Measurements from ENCODE around the gene SREK1.
A peak's percentile ranks its signal among the peaks of the same experiment; 100 is the strongest.
"Not testable (repeated sequence)": the region's sequence is repeated elsewhere in the genome, so short reads cannot be mapped to it uniquely, and the experiment has no call there.

Gene SREK1

GRCh38 chr5:66207800-66208561 lies 63.9 kb downstream of the SREK1 start:
- intact Hi-C loops (cut with DNase I): no loop called here
- DNase-seq: no peak

- intact Hi-C loops (cut with DNase I): no loop called here
- DNase-seq: no peak
These were observed 65.2 kb downstream of the SREK1 start for GRCh38 chr5:66209350-66209749.

GRCh38 chr5:66209794-66210193 lies 65.7 kb downstream of the SREK1 start:
- intact Hi-C loops (cut with DNase I): no loop called here
- no peak for DNase-seq

DNA sequence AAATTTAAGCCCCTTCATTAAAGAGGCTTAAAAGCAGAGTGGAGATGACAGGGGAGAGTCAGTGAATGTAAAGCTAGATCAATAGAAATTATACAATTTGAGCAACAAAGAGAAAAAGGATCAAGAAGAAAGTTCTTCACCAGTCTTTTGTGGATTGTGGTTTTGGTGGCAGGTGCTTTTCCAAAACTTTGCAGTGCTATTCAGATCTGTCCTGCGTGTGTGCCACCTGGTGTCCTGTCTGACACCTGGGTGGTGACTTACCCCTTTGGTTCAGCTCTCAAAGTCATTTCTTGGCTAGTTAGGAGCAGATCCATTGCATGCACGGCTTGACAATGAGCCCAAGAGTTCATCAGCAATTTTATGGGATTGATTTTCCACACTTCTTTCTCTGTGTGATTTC lies 69.4 kb downstream of the SREK1 start:
- intact Hi-C loops (cut with DNase I): no loop called here
- DNase-seq: no peak

DNA sequence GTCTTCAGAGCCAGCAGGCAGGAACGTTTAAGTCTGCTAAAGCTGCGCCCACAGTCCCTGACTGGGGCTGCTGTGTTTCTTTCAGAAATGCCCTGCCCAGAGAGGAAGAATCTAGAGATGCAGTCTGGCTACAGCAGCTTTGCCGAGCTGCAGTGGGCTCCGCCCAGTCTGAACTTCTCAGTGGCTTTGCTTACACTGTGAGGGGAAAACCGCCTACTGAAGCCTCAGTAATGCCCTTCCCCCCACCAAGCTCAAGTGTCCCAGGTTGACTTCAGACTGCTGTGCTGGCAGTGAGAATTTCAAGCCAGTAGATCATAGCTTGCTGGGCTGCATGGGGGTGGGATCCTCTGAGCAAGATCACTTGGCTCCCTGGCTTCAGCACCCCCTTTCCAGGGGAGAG lies 78.4 kb downstream of the SREK1 start:
- DNase-seq: no peak
- intact Hi-C loops (cut with DNase I): loop anchor here (2.0 kb wide), 1 partner anchor 48 kb away; no protein-coding TSS in a partner anchor

GRCh38 chr5:66222896-66223295 lies 78.8 kb downstream of the SREK1 start:
- DNase-seq: not testable (repeated sequence)
- intact Hi-C loops (cut with DNase I): loop anchor here (2.0 kb wide), 1 partner anchor 48 kb away; no protein-coding TSS in a partner anchor

- intact Hi-C loops (cut with DNase I): loop anchor here (2.0 kb wide), 1 partner anchor 49 kb away; no protein-coding TSS in a partner anchor
- peak in 5 of 10 donors; percentile 16 to 88 (median 62) for DNase-seq
These were observed 79.5 kb downstream of the SREK1 start for GRCh38 chr5:66223637-66224036.

GRCh38 chr5:66224274-66224673 lies 80.2 kb downstream of the SREK1 start:
- DNase-seq: no peak
- intact Hi-C loops (cut with DNase I): no loop called here

DNA sequence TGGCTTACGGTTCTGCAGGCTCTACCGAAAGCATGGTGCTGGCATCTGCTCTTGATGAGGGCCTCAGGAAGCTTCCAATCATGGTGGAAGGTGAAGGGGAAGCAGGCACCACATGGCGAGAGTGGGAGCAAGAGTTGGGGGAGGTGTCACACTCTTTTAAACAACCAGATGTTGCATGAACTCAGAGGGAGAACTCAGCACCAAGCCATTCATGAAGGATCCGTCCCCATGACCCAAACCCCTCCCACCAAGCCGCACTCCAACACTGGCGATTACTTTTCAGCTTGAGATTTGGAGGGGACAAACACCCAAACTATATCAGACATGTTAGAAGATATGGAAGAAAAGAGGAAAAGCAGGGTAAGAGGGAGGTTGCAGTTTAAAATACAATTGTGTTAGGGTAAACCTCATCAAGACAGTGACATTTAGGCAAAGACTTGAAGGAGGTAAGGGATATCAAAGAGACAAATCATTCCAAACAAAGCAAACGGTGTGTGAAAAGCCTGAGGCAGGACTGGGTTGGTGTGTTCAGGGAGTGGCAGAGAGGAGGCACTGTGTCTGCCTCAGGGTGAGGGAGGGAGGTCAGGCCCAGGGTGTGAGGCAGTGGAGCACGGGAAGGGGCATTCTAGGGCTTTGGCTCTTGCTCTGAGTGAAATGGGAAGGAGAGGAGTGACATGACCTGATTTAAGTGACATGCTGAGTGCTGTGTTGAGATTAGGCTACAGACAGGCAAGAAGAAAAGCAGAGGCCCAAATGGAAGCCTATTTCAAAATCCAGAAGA lies 80.9 kb downstream of the SREK1 start:
- DNase-seq: no peak
- intact Hi-C loops (cut with DNase I): no loop called here

- no peak for DNase-seq
- intact Hi-C loops (cut with DNase I): no loop called here
These were observed 86.5 kb downstream of the SREK1 start for GRCh38 chr5:66230551-66230950.

- no peak for DNase-seq
- intact Hi-C loops (cut with DNase I): no loop called here
These were observed 87.4 kb downstream of the SREK1 start for GRCh38 chr5:66231508-66231907.

- intact Hi-C loops (cut with DNase I): no loop called here
- DNase-seq: no peak
These were observed 88.2 kb downstream of the SREK1 start for GRCh38 chr5:66232275-66232674.

DNA sequence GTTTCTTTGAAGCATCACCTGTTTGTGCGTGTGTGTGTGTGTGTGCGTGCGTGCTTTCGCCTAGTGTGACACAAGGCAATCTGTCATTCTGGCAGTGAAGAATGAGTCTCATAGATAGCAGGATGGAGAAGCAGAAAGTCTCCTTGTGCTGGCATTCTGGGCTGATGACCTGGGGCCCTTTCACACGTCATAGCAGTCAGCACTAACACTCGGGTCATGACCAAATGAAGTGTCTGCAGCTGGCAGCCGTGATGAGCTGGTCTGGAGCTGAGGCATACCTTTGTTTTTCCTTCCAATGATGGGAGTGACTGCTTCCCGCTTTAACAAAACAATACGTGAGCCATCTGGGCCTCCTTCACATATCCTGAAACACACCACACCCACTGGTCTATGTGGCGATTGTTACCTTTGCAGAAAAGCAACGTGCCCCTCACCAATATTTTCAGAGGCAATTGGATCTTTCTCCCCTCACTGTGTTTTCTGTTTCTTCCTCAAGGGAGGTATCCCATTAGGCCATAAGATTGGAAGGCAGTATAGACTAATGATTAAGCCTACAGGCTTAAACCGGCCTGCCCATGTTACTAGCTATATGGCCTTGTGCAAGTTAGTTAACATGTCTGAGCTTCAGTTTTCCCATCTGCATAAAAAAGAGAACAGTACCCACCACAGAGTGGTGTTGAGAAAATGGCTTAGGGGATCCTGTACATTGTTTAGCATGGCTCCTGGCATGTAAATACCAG lies 88.8 kb downstream of the SREK1 start:
- DNase-seq: no peak
- intact Hi-C loops (cut with DNase I): no loop called here

Data from posterior cingulate gyrus (tissue), 11 donors.